ENCODE data around the gene PTPRN2. TPM values are rescaled to one million over a fixed set of nuclear protein-coding genes. Genes with fewer than 3 reads are reported as not detected.

The PTPRN2 gene
- total and polyA plus RNA-seq, 9 of the 15 experiments (the other 6 are each of a cell fraction or from before 2014, with no cell fraction given) = not detected

GRCh38 chr7:157897681-157898080, 689.9 kb downstream of the PTPRN2 start:
- intact Hi-C loops (cut with micrococcal nuclease) (no loop called here), in situ Hi-C loops (cut with MboI) (no loop called here)
- ATAC-seq (no peak; the same call in 2 of the 3 replicates), FAIRE-seq (no peak), DNase-seq (ENCODE audit: extremely low read depth in 1 of 4, low spot score in 3 of 4) (no peak)
- TF ChIP-seq HDGF (IDR thresholded peaks at IDR 0.05) (no peak), MCM2 (IDR thresholded peaks at IDR 0.05; ENCODE audit: low read depth) (no peak), PHF21A (IDR thresholded peaks at IDR 0.05; ENCODE audit: borderline replicate concordance, low read depth) (no peak), ZNF24 (IDR thresholded peaks at IDR 0.05) (no peak), ZKSCAN1 (IDR thresholded peaks at IDR 0.05; ENCODE audit: low read depth, low read length) (no peak), POLR2A (conservative IDR thresholded peaks at IDR 0.05) (no peak), RBM22 (IDR thresholded peaks at IDR 0.05; ENCODE audit: low read depth, low read length, poor library complexity, severe bottlenecking) (no peak)
- H3K27me3 ChIP-seq (ENCODE audit: control insufficient read depth in 2 of 2, insufficient read depth in 2 of 2, low read length in 2 of 2) = peaks cover 55 to 91% of the 10 kb centered on the region in 2 experiments
- no peak overlapping the region for H2AFZ ChIP-seq (ENCODE audit: low read depth, low read length)
- H3K4me1 ChIP-seq (replicated peaks in 1 of 2; ENCODE audit: control insufficient read depth in 2 of 2, insufficient read depth in 2 of 2, low read length in 2 of 2) = peaks cover 0 to 3% of the 10 kb centered on the region in 2 experiments; a peak in 1 of 5 replicates
- no peaks in the 10 kb centered on the region; the same call in none of the 2 replicates for H4K20me1 ChIP-seq (replicated peaks; ENCODE audit: control insufficient read depth, insufficient read depth, low read length)
- no peak overlapping the region for H3K4me3 ChIP-seq
- no peak overlapping the region for H3K27ac ChIP-seq (ENCODE audit: extremely low read depth, low read depth, low read length)
- CTCF ChIA-PET (ENCODE audit: low intra/inter-chr PET ratio) = no interaction called here
- H3K9me3 ChIP-seq (replicated peaks; ENCODE audit: control insufficient read depth, insufficient read depth, low read depth, low read length) = no peaks in the 10 kb centered on the region
- POLR2A ChIA-PET = no interaction called here
- no peaks in the 10 kb centered on the region for H3K9me1 ChIP-seq (ENCODE audit: control insufficient read depth, insufficient read depth, low read length)
- 1% methylated on average over 30 of the region's 30 CpGs for WGBS (ENCODE audit: insufficient coverage, low coverage, missing lambda C conversion rate)
- no peaks in the 10 kb centered on the region for H3K79me2 ChIP-seq (ENCODE audit: control insufficient read depth, insufficient read depth, low read length)
- H3K36me3 ChIP-seq (ENCODE audit: control insufficient read depth, insufficient read depth, low read length) = no peaks in the 10 kb centered on the region
- BruUV-seq (replicated peaks) = no TSS peak
- H3K4me2 ChIP-seq (ENCODE audit: insufficient read depth, low read length) = no peak overlapping the region
- H3K9ac ChIP-seq (ENCODE audit: insufficient read depth in 1 of 2, low read depth in 2 of 2, low read length in 2 of 2) = no peak overlapping the region
